NB4 (cell line): ENCODE measurements around the gene RCAN2.

ENCODE experiments used
- CTCF ChIP-seq: IDR thresholded peaks from one replicate; pipeline ENCODE4 v1.5.1; 2012; ENCODE audit warnings: low read depth, low read length
- MAX ChIP-seq: IDR thresholded peaks from 2 replicates; pipeline ENCODE4 v1.6.1; 2011; ENCODE audit warnings: low read depth, low read length
- MYC ChIP-seq: IDR thresholded peaks from 2 replicates; pipeline ENCODE4 v1.6.1; 2011; ENCODE audit warnings: low read depth, low read length
- POLR2A ChIP-seq: IDR thresholded peaks from 2 replicates; pipeline ENCODE4 v1.6.1; 2011; ENCODE audit warnings: mild to moderate bottlenecking; ENCODE audit not compliant: insufficient read length; ENCODE audit errors: extremely low read depth

GRCh38 chr6:46248143-46248542 lies 243.1 kb downstream of the RCAN2 start:
- TF ChIP-seq CTCF = no peak
- no peak for TF ChIP-seq MYC
- no peak for TF ChIP-seq POLR2A
- no peak for TF ChIP-seq MAX
